ENCODE measurements around the gene LRRC55.

Gene LRRC55

GRCh38 chr11:57213342-57214097, 31.8 kb downstream of the LRRC55 start:
- Histone ChIP-seq H3K4me2 (ENCODE audit: low read depth, low read length) (no peak overlapping the region), H3K9me3 (replicated peaks; ENCODE audit: insufficient read depth, low read length) (no peaks in the 10 kb centered on the region), H3K9me2 (replicated peaks; ENCODE audit: insufficient read depth, low read length) (no peaks in the 10 kb centered on the region), H3K79me2 (ENCODE audit: low read length) (no peaks in the 10 kb centered on the region), H3K9ac (ENCODE audit: low read length) (no peak overlapping the region), H3K27me3 (replicated peaks; ENCODE audit: insufficient read depth, low read length) (no peaks in the 10 kb centered on the region), H3K4me3 (ENCODE audit: low read length) (no peak overlapping the region), H3K4me1 (ENCODE audit: low read length) (no peaks in the 10 kb centered on the region), H3K36me3 (replicated peaks; ENCODE audit: insufficient read depth, low read length) (no peaks in the 10 kb centered on the region), H2AFZ (ENCODE audit: low read length) (no peak overlapping the region), H3K27ac (ENCODE audit: low read length) (no peak overlapping the region), H4K20me1 (ENCODE audit: insufficient read depth, low read length) (no peaks in the 10 kb centered on the region), H3F3A (ENCODE audit: insufficient read depth, low read length) (no peaks in the 10 kb centered on the region)
- TF ChIP-seq EZH2phosphoT487 (IDR thresholded peaks at IDR 0.05; ENCODE audit: low read length): no peak
- TF ChIP-seq CTCF (IDR thresholded peaks at IDR 0.05; ENCODE audit: low read length): no peak
- TF ChIP-seq EZH2 (optimal IDR thresholded peaks at IDR 0.05; ENCODE audit: low read depth, low read length): no peak
- DNase-seq: no peak

GRCh38 chr11:57214098-57214417, 32.3 kb downstream of the LRRC55 start:
- H2AFZ ChIP-seq (ENCODE audit: low read length): no peak overlapping the region

GRCh38 chr11:57214494-57214893, 32.7 kb downstream of the LRRC55 start:
- H3F3A ChIP-seq (ENCODE audit: insufficient read depth, low read length): no peaks in the 10 kb centered on the region
- H3K9me3 ChIP-seq (replicated peaks; ENCODE audit: insufficient read depth, low read length): no peaks in the 10 kb centered on the region
- TF ChIP-seq CTCF (IDR thresholded peaks at IDR 0.05; ENCODE audit: low read length) (no peak), EZH2 (optimal IDR thresholded peaks at IDR 0.05; ENCODE audit: low read depth, low read length) (no peak), EZH2phosphoT487 (IDR thresholded peaks at IDR 0.05; ENCODE audit: low read length) (no peak)
- H2AFZ ChIP-seq (ENCODE audit: low read length): no peak overlapping the region
- H3K4me1 ChIP-seq (ENCODE audit: low read length): no peaks in the 10 kb centered on the region
- H4K20me1 ChIP-seq (ENCODE audit: insufficient read depth, low read length): no peaks in the 10 kb centered on the region
- H3K9ac ChIP-seq (ENCODE audit: low read length): no peak overlapping the region
- DNase-seq: no peak
- H3K27ac ChIP-seq (ENCODE audit: low read length): no peak overlapping the region
- no peaks in the 10 kb centered on the region for H3K79me2 ChIP-seq (ENCODE audit: low read length)
- no peaks in the 10 kb centered on the region for H3K9me2 ChIP-seq (replicated peaks; ENCODE audit: insufficient read depth, low read length)
- no peak overlapping the region for H3K4me3 ChIP-seq (ENCODE audit: low read length)
- H3K36me3 ChIP-seq (replicated peaks; ENCODE audit: insufficient read depth, low read length): no peaks in the 10 kb centered on the region
- no peaks in the 10 kb centered on the region for H3K27me3 ChIP-seq (replicated peaks; ENCODE audit: insufficient read depth, low read length)
- H3K4me2 ChIP-seq (ENCODE audit: low read depth, low read length): no peak overlapping the region

More at GRCh38 chr11:57214098-57214417, 32.3 kb downstream of the LRRC55 start:
- TF ChIP-seq EZH2phosphoT487 (IDR thresholded peaks at IDR 0.05; ENCODE audit: low read length) (no peak), EZH2 (optimal IDR thresholded peaks at IDR 0.05; ENCODE audit: low read depth, low read length) (no peak), CTCF (IDR thresholded peaks at IDR 0.05; ENCODE audit: low read length) (no peak)
- Histone ChIP-seq H3K4me1 (ENCODE audit: low read length) (no peaks in the 10 kb centered on the region), H3K79me2 (ENCODE audit: low read length) (no peaks in the 10 kb centered on the region), H4K20me1 (ENCODE audit: insufficient read depth, low read length) (no peaks in the 10 kb centered on the region), H3K4me2 (ENCODE audit: low read depth, low read length) (no peak overlapping the region), H3K9ac (ENCODE audit: low read length) (no peak overlapping the region), H3K9me2 (replicated peaks; ENCODE audit: insufficient read depth, low read length) (no peaks in the 10 kb centered on the region), H3K27me3 (replicated peaks; ENCODE audit: insufficient read depth, low read length) (no peaks in the 10 kb centered on the region), H3K36me3 (replicated peaks; ENCODE audit: insufficient read depth, low read length) (no peaks in the 10 kb centered on the region), H3K27ac (ENCODE audit: low read length) (no peak overlapping the region), H3K9me3 (replicated peaks; ENCODE audit: insufficient read depth, low read length) (no peaks in the 10 kb centered on the region), H3F3A (ENCODE audit: insufficient read depth, low read length) (no peaks in the 10 kb centered on the region), H3K4me3 (ENCODE audit: low read length) (no peak overlapping the region)
- DNase-seq: no peak

Measured in MM.1S (cell line).